Kidney glomerular epithelial cell (primary cell): Measurements from ENCODE around the gene SLC39A10.
"Not testable (repeated sequence)": the region's sequence is repeated elsewhere in the genome, so short reads cannot be mapped to it uniquely, and the experiment has no call there.

Source experiments
- DNase-seq: peaks from one replicate; lab custom pipeline; 2025; lab: John Stamatoyannopoulos, UW

Gene SLC39A10

DNA sequence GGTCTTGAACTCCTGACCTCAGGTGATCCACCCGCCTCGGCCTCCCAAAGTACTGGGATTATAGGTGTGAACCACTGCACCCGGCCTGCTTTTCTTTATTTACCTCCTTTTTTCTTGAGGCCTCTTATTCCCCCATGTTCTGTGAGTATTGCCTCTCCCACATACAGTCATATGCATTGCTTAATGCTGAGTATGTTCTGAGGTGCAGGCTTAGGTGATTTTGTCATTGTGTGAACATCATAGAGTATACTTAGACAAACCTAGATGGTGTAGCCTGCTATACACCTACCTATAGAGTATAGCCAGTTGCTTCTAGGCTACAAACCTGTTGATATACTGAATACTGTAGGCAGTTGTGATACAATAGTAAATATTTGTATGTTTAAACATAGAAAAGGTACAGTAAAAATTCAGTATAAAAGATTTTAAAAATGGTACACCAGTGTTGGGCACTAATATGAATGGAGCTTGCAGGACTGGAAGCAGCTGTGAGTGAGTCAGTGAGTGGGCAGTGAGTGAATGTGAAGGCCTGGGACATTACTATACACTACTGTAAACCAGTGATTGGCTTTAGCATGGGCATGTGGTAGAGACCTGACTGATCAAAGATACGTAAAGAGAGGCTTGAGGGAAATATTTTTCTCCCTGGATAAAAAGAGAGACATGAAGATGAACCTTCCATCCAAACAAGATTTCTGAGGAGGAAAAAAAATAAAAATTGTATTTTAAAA is 17.6 kb downstream of the SLC39A10 start:
- peak; percentile 7 for DNase-seq

GRCh38 chr2:195675783-195676427 is 18.9 kb downstream of the SLC39A10 start:
- no peak for DNase-seq

- DNase-seq: no peak
Observed at GRCh38 chr2:195677290-195677689, 20.3 kb downstream of the SLC39A10 start.

- no peak for DNase-seq
Observed at GRCh38 chr2:195677884-195678283, 20.9 kb downstream of the SLC39A10 start.

DNA sequence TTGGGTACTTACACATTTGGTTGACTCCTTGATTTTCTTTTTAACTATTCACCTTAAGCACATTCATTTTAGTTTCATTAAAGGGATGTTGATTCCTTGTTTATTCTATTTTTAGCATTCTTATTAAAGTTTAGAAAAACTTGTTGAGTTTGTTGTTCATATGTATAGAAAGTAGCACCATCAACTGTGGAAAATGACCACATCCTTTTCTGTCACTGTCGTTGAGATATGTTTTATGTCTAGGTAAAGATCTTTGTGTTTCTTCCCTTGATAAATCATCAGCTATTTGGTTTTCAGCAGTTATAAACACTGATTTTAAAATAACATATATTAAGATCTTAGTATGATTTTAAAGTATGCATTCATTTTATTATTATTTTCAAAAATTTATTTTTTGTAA is 25.1 kb downstream of the SLC39A10 start:
- DNase-seq: no peak

- DNase-seq: no peak
Observed at GRCh38 chr2:195683174-195683573, 26.1 kb downstream of the SLC39A10 start.

DNA sequence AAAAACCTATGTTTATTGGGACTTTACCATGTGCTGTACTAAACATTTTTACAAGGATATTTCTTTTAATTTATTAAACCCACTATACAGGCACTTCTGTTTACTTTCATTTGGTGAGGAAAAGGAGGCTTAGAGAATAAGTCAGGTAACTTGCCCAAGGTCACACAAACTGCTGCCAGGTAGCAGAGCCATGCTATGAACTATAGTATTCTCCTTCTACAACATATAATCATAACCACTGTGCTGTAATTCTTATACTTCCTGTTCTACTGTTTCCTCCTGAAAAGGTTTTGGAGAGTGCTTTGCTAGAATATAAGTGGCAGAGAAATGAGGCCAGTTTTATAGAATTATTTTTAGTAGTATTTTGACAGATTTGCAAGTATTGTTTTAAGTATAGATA is 29.5 kb downstream of the SLC39A10 start:
- DNase-seq: no peak

- no peak for DNase-seq
Observed at GRCh38 chr2:195687320-195688086, 30.5 kb downstream of the SLC39A10 start.

DNA sequence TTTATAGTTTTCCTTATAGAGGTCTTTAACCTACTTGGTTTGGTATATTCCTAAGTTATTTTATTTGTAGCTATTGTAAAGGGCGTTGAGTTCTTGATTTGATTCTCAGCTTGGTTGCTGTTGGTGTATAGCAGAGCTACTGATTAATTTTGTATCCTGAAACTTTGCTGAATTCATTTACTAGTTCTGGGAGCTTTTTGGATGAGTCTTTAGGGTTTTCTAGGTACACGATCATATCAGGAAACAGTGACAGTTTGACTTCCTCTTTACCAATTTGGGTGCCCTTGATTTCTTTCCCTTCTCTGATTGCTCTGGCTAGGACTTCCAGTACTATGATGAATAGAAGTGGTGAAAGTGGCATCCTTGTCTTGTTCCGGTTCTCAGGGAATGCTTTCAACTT is 35.5 kb downstream of the SLC39A10 start:
- not testable (repeated sequence) for DNase-seq

- no peak for DNase-seq
Observed at GRCh38 chr2:195694553-195694952, 37.5 kb downstream of the SLC39A10 start.

GRCh38 chr2:195695002-195695631 is 38.1 kb downstream of the SLC39A10 start:
- no peak for DNase-seq

DNA sequence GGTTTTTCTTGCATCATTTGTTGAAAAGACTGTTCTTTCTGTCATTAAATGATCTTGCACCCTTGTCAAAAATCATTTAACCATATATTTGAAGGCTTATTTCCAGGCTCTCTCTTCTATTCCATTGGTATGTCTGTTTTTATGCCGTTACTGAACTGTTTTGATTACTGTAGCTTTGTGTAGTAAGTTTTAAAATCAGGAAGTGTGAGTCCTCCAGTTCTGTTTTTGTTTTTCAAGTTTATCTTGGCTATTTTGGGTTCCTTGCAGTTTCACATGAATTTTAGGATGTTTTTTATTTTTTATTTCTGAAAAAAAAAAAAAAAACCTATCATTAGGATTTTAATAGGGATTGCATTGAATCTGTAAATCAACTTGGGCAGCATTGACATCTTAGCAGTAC is 39.0 kb downstream of the SLC39A10 start:
- no peak for DNase-seq

DNA sequence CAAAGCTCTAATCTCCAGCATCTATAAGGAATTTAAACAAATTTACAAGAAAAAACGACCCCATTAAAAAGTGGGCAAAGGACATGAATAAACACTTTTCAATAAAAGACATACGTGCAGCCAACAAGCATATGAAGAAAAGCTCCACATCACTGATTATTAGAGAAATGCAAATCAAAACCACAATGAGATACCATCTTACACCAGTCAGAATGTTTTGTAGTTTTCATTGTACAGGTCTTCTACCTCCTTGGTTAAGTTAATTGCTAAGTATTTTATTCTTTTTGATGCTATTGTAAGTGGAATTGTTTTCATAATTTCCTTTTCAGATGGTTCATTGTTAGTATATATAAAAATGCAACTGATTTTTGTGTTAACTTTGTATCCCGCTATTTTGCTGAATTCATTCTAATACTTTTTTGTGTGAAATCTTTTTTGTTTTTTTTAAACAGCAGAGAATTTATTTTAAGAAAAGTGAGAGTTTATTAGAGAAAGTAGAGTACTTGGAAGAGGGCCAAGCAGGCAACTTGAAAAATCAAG is 40.7 kb downstream of the SLC39A10 start:
- DNase-seq: no peak

DNA sequence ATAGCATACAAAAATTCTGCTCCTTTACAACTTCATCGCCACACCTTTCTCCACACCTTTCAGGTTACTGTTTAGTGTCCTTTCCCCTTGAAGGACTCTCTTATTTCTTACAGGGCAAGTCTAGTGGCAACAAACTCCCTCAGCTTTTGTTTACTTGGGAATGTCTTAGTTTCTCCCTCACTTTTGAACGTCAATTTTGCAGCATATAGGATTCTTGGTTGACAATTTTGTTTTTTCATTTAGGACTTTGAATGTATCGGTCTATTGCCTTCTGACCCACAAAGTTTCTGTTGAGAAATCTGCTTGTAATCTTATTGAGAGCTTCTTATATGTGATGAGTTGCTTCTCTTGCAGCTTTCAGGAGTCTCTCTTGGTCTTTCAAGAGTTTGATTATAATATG is 43.5 kb downstream of the SLC39A10 start:
- DNase-seq: no peak

- DNase-seq: peak; percentile 74
Observed at GRCh38 chr2:195706161-195706900, 49.3 kb downstream of the SLC39A10 start.

DNA sequence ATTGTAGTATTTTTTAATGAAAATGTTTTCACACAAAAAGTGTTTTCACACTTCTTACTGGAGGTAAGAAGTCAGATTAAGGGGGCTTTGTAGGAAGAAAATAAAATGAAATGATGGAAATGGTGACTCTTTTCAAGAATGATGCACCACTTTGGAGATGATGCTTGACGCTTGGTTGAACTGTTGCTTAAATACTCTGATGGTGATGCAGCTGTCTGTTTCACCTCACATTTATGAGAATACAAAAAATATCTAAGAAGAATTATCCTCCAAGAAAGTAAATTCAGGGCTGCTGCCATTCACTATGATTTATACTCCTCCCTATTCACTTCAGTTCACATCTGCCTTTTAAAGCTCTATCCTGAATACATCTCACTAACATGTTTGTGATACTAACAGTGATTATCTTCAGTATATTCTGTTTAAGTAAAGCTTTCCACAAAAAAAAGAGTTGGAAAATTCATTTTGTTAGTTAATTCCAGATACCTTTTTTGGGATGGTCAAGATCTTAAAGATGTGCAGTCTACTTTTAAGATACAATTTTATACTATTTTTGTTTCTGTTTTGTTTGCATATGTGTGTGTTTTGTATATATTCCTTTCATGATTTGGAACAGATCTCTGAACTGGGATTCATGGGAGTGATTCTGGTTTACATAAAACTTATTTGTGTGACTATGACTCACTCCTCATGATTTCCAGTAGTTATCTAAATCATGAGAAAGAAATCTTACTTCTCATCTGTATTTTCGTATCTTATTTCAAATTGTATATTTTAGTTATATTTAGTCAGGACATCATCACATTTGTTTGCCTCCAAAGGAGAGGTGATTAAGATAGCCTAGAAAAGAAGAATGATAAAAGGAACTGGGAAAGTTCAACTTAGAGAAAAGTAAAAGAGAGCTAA is 53.1 kb downstream of the SLC39A10 start:
- DNase-seq: no peak

DNA sequence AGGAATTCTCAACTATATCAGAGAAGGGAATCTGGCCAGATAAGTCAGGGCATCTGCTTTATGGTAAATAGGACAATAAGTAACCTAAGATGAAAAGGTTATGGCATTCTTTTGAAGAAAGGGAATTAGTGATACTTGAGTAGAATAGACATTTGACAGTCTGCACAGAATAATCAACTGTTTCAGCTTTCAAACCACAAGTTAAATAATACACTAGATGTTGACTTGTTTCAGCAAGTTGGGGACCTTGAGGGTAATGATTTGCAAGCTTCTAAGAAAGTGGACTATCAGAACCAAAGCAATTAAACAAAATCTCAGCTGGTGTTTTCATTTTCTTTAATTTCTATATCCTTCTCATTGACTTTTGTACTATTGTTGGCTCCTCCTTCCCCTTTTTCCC is 54.5 kb downstream of the SLC39A10 start:
- DNase-seq: no peak

DNA sequence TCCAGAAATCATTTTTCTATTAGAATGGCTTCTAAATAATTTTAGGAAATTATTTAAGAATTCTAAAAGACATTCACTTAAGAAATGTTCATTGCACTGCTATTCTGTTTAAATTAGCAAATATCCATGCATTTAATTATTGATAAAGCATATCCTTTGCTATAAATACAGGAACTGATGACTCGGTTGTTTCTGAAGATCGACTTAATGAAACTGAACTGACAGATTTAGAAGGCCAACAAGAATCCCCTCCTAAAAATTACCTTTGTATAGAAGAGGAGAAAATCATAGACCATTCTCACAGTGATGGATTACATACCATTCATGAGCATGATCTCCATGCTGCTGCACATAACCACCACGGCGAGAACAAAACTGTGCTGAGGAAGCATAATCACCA is 59.4 kb downstream of the SLC39A10 start:
- DNase-seq: no peak

DNA sequence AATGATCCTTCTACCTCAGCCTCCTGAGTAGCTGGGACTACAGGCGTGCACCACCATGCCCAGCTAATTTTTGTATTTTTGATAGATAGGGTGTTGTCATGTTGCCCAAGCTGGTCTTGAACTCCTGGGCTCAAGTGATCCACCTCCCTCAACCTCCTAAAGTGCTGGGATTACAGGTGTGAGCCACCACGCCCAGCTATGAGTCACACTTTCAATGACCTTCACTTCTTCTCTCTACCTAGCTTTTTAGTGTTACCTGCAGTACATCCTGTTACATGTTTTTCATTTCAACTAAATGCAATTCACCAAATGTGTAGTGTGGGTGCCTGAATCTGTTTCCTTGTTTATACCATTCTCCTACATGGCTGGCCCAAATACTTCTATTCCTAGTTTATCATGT is 64.0 kb downstream of the SLC39A10 start:
- DNase-seq: no peak

DNA sequence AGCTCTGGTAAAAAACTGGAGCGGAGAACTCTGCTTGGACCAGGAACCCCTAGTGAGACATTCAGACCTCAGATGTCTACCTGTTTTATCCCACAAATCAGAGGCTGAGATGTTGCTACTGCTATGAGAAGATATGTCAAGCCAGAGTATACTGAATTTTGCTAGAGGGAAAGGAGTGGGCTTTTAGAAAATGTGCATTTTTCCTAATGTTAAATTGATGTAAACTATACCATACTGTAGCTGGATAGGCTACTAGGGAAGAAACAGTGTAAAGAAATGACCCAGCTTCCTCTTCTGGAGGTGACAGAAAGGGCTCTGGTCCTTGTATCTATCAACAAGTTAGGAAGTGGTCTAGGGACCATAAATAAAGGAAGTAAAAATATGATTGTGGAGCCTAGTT is 65.0 kb downstream of the SLC39A10 start:
- DNase-seq: no peak

- DNase-seq: no peak
Observed at GRCh38 chr2:195727106-195727505, 70.1 kb downstream of the SLC39A10 start.
